MM.1S (cell line): ENCODE data around the gene XYLT1.

Experiments used
- DNase-seq: peaks from one replicate; pipeline ENCODE4 v3.0.0-alpha.2; 2015
- H2AFZ ChIP-seq: fragments of 300-600 bp; sonication (generic); 2 replicates; pipeline ENCODE4 v1.6.0; 2016; ENCODE audit warnings: antibody characterized with exemption, low read length
- H3F3A ChIP-seq: fragments of 300-600 bp; sonication (generic); 2 replicates; pipeline ENCODE4 v1.6.1; 2016; ENCODE audit warnings: mild to moderate bottlenecking, antibody characterized with exemption, low read length, moderate library complexity, mixed read lengths; ENCODE audit not compliant: insufficient read depth
- H3K27ac ChIP-seq: fragments of 300-600 bp; sonication (generic); 2 replicates; pipeline ENCODE4 v1.5.1; 2016; ENCODE audit warnings: mild to moderate bottlenecking, low read length
- H3K27me3 ChIP-seq: fragments of 300-600 bp; sonication (generic); replicated peaks from 2 replicates; pipeline ENCODE4 v1.6.0; 2016; ENCODE audit warnings: low read length; ENCODE audit not compliant: insufficient read depth
- H3K36me3 ChIP-seq: fragments of 300-600 bp; sonication (generic); replicated peaks from 2 replicates; pipeline ENCODE4 v1.6.1; 2016; ENCODE audit warnings: mild to moderate bottlenecking, low read length, mixed read lengths; ENCODE audit not compliant: insufficient read depth
- H3K4me1 ChIP-seq: fragments of 300-600 bp; sonication (generic); 2 replicates; pipeline ENCODE4 v1.6.1; 2016; ENCODE audit warnings: low read length, mixed read lengths
- H3K4me2 ChIP-seq: fragments of 300-600 bp; sonication (generic); 2 replicates; pipeline ENCODE4 v1.6.0; 2016; ENCODE audit warnings: low read depth, low read length
- H3K4me3 ChIP-seq: fragments of 300-600 bp; sonication (generic); 2 replicates; pipeline ENCODE4 v1.5.1; 2016; ENCODE audit warnings: low read length, mixed read lengths
- H3K79me2 ChIP-seq: fragments of 300-600 bp; sonication (generic); 2 replicates; pipeline ENCODE4 v1.6.1; 2016; ENCODE audit warnings: mixed run types, low read length, mixed read lengths
- H3K9ac ChIP-seq: fragments of 300-600 bp; sonication (generic); 2 replicates; pipeline ENCODE4 v1.6.1; 2016; ENCODE audit warnings: low read length, mixed read lengths
- H3K9me2 ChIP-seq: fragments of 300-600 bp; sonication (generic); replicated peaks from 2 replicates; pipeline ENCODE4 v1.6.1; 2016; ENCODE audit warnings: mild to moderate bottlenecking, low read length, mixed read lengths; ENCODE audit not compliant: insufficient read depth
- H3K9me3 ChIP-seq: fragments of 300-600 bp; sonication (generic); replicated peaks from 2 replicates; pipeline ENCODE4 v1.6.1; 2016; ENCODE audit warnings: mild to moderate bottlenecking, low read length, mixed read lengths; ENCODE audit not compliant: insufficient read depth
- H4K20me1 ChIP-seq: fragments of 300-600 bp; sonication (generic); 2 replicates; pipeline ENCODE4 v1.6.1; 2016; ENCODE audit warnings: mild to moderate bottlenecking, low read length, moderate library complexity, mixed read lengths; ENCODE audit not compliant: insufficient read depth
- EZH2 ChIP-seq: fragments of 300-600 bp; sonication (generic); optimal IDR thresholded peaks from 2 replicates; pipeline ENCODE3; 2017; ENCODE audit warnings: low read depth, mild to moderate bottlenecking, antibody characterized with exemption, low read length, mixed read lengths
- EZH2phosphoT487 ChIP-seq: fragments of 300-600 bp; sonication (generic); IDR thresholded peaks from 2 replicates; pipeline ENCODE4 v1.6.1; 2018; ENCODE audit warnings: antibody characterized with exemption, low read length
- TF ChIP-seq, protein P1 (sequence below): fragments of 300-600 bp; sonication (generic); IDR thresholded peaks from 2 replicates; pipeline ENCODE4 v1.5.1; 2016; ENCODE audit warnings: antibody characterized with exemption, low read length, mixed read lengths

XYLT1 gene

DNA sequence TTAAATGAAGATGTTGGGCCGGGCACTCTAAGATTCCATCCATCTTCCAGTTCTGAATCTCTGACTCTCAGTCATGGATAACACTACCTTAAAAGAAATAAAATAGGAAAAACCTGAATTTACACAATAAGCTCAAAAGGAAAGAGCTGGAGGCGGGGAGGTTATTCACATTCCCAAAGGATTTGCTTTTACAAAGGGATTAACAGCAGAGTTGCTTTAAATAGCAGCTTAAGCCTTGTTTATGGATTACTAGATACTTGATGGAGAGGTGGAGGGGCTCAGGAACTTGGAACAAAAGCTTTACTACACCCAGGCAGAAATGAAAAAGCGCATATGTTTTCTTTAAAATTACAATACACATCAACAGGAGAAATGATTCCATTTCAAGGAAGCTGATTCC lies 84.5 kb downstream of the XYLT1 start:
- Histone ChIP-seq H3K4me1 (no peaks in the 10 kb centered on the region), H3K79me2 (peaks cover 58% of the 10 kb centered on the region), H2AFZ (no peak overlapping the region), H3K9me3 (no peaks in the 10 kb centered on the region), H4K20me1 (no peaks in the 10 kb centered on the region), H3K36me3 (no peaks in the 10 kb centered on the region), H3K27me3 (no peaks in the 10 kb centered on the region), H3K27ac (no peak overlapping the region), H3K4me2 (no peak overlapping the region), H3K9me2 (no peaks in the 10 kb centered on the region), H3F3A (no peaks in the 10 kb centered on the region), H3K4me3 (no peak overlapping the region), H3K9ac (no peak overlapping the region)
- no peak for DNase-seq
- TF ChIP-seq EZH2phosphoT487 (no peak), EZH2 (no peak)
- TF ChIP-seq, protein P1, sequence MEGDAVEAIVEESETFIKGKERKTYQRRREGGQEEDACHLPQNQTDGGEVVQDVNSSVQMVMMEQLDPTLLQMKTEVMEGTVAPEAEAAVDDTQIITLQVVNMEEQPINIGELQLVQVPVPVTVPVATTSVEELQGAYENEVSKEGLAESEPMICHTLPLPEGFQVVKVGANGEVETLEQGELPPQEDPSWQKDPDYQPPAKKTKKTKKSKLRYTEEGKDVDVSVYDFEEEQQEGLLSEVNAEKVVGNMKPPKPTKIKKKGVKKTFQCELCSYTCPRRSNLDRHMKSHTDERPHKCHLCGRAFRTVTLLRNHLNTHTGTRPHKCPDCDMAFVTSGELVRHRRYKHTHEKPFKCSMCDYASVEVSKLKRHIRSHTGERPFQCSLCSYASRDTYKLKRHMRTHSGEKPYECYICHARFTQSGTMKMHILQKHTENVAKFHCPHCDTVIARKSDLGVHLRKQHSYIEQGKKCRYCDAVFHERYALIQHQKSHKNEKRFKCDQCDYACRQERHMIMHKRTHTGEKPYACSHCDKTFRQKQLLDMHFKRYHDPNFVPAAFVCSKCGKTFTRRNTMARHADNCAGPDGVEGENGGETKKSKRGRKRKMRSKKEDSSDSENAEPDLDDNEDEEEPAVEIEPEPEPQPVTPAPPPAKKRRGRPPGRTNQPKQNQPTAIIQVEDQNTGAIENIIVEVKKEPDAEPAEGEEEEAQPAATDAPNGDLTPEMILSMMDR = no peak

DNA sequence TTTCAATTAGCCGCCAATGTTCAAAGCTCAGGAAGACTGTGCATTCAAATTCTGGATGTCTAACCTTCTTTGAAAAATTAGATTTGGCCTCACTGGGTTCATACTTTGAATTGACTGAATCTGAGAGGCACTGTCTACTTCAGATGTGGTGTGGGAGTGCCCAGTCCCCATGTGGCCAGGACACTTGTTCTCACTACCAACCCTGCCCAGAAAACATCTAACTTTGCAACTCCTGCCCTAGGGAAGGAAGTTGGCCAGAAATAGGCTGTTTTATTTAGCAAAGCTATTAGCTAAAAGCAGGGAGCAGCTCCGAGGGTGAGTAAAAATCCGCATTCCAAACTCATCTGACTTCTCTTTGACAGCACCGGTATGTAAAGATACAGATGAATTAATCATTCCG lies 86.3 kb downstream of the XYLT1 start:
- H3K36me3 ChIP-seq = no peaks in the 10 kb centered on the region
- H3K4me3 ChIP-seq = no peak overlapping the region
- H3K9me2 ChIP-seq = no peaks in the 10 kb centered on the region
- H2AFZ ChIP-seq = no peak overlapping the region
- no peaks in the 10 kb centered on the region for H3F3A ChIP-seq
- peaks cover 65% of the 10 kb centered on the region for H3K79me2 ChIP-seq
- no peak overlapping the region for H3K4me2 ChIP-seq
- no peak for DNase-seq
- no peak overlapping the region for H3K27ac ChIP-seq
- H4K20me1 ChIP-seq = no peaks in the 10 kb centered on the region
- TF ChIP-seq, protein P1 = no peak
- no peak for TF ChIP-seq EZH2phosphoT487
- TF ChIP-seq EZH2 = no peak
- no peaks in the 10 kb centered on the region for H3K9me3 ChIP-seq
- no peak overlapping the region for H3K9ac ChIP-seq
- peaks cover under 1% of the 10 kb centered on the region for H3K4me1 ChIP-seq
- H3K27me3 ChIP-seq = no peaks in the 10 kb centered on the region

DNA sequence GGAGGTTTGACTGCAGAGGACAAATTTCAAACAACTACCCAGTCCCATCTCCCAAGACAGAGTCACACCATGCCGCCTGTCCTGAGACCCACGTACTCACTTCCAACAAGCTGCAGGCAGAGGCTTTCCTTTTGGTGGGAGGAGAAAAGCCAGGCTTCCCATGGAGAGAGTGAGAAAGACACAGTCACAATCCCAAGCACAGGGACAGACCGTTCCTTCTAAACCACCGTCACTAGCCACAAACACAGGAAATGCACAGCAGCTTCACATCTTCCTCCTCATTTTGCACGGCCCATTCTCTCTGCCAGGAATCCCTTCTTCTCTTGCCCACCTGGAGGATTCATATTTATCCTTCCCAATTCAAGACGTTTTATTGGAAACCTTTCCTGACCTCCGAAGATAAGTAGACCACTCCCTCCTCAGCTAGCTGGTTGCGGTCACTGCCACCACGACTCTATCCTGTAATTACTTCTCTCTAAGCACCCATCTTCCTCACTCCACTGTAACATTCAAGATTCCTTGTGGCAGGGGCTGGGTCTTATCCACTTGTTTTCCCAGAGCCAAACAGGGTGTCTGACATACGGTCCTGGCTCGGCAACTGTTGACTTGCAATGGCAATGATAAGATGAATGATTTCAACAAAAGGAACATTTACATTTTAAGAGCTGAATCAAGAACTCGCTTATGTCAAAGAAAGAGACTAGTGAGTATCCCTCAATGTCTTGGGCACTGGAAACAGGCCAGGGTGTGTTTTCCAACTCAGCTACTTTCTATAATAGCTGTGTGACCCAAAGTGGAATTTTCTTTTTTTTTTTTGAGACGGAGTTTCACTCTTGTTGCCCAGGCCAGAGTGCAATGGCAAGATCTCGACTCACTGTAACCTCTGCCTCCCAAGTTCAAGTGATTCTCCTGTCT lies 87.6 kb downstream of the XYLT1 start:
- Histone ChIP-seq H3K9me2 (no peaks in the 10 kb centered on the region), H3K4me1 (peaks cover 13% of the 10 kb centered on the region), H3K36me3 (no peaks in the 10 kb centered on the region), H3K4me2 (no peak overlapping the region), H2AFZ (no peak overlapping the region), H3K27me3 (no peaks in the 10 kb centered on the region), H3K4me3 (no peak overlapping the region), H3K9me3 (no peaks in the 10 kb centered on the region), H3K79me2 (peaks cover 64% of the 10 kb centered on the region), H3K27ac (no peak overlapping the region), H3F3A (peaks cover 8% of the 10 kb centered on the region; the same call in 1 of the 2 replicates), H3K9ac (no peak overlapping the region), H4K20me1 (no peaks in the 10 kb centered on the region)
- TF ChIP-seq EZH2phosphoT487 (no peak), EZH2 (no peak)
- TF ChIP-seq, protein P1 = no peak
- no peak for DNase-seq
